Activated gamma-delta T cell treated with anti-CD3 and anti-CD28 coated beads, Interleukin-2, amount 50 U/mL, for 16 hours (primary cell): Measurements from ENCODE around the gene FAM50A.
"Not testable (repeated sequence)": the region's sequence is repeated elsewhere in the genome, so short reads cannot be mapped to it uniquely, and the experiment has no call there.

Source experiments
- DNase-seq: peaks from one replicate; pipeline ENCODE4 v3.0.0-alpha.2; 2020; ENCODE audit warnings: low read depth

Gene FAM50A

GRCh38 chrX:154485150-154486051 is 41.5 kb downstream of the FAM50A start:
- no peak for DNase-seq

GRCh38 chrX:154486052-154486395 is 42.1 kb downstream of the FAM50A start:
- no peak for DNase-seq

GRCh38 chrX:154486396-154487207 is 42.7 kb downstream of the FAM50A start, which contains the start of gene UBL4A:
Gene UBL4A, minus strand, starts transcription at chrX:154486615. Its CDS starts 31 bp downstream, at chrX:154486584.
- DNase-seq, result no peak

GRCh38 chrX:154487518-154488290 is 43.8 kb downstream of the FAM50A start:
- no peak for DNase-seq

- DNase-seq, result no peak
These were observed 44.6 kb downstream of the FAM50A start for GRCh38 chrX:154488336-154489075.

GRCh38 chrX:154489182-154489581 is 45.2 kb downstream of the FAM50A start:
- no peak for DNase-seq

- no peak for DNase-seq
These were observed 46.1 kb downstream of the FAM50A start for GRCh38 chrX:154490021-154490413.

- peak; percentile 75 for DNase-seq
These were observed 46.6 kb downstream of the FAM50A start, which contains the start of gene SLC10A3 for GRCh38 chrX:154490414-154491083. Gene SLC10A3, minus strand, starts transcription at chrX:154490629. Its CDS starts 1,689 bp downstream, at chrX:154488940.

- DNase-seq, result no peak
These were observed 50.8 kb downstream of the FAM50A start for GRCh38 chrX:154494715-154495114.

GRCh38 chrX:154495472-154495922 is 51.6 kb downstream of the FAM50A start:
- no peak for DNase-seq

GRCh38 chrX:154496591-154497137 is 52.7 kb downstream of the FAM50A start:
- DNase-seq, result not testable (repeated sequence)
